HG03095 (cell line): ENCODE results near the gene HACL1.

Source experiments
- ATAC-seq: cut with Tn5 transposase; IDR thresholded peaks from one replicate; pipeline ENCODE4 v1.9.1; 2021; ENCODE audit warnings: moderate library complexity; ENCODE audit not compliant: unreplicated experiment

Gene HACL1

GRCh38 chr3:15528854-15529537 lies 72.4 kb downstream of the HACL1 start:
- ATAC-seq, result no peak

GRCh38 chr3:15527031-15527459 lies 74.3 kb downstream of the HACL1 start:
- no peak for ATAC-seq

DNA sequence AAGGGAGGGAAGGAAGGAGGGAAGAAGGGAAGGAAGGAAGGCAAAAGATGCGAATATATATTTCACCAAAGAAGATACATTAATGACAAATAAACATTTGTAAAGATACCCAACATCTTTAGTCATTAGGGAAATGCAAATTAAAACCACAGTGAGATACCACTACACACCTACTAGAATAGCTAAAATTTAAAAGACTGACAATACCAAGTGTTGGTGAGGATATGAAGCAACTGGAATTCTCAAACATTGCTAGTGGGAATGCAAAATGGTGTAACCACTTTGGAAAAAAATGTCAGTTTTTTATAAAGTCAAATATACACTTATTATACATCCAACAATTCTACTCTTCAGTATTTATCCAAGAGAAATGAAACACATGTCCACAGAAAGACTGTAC lies 75.6 kb downstream of the HACL1 start:
- ATAC-seq, result no peak

DNA sequence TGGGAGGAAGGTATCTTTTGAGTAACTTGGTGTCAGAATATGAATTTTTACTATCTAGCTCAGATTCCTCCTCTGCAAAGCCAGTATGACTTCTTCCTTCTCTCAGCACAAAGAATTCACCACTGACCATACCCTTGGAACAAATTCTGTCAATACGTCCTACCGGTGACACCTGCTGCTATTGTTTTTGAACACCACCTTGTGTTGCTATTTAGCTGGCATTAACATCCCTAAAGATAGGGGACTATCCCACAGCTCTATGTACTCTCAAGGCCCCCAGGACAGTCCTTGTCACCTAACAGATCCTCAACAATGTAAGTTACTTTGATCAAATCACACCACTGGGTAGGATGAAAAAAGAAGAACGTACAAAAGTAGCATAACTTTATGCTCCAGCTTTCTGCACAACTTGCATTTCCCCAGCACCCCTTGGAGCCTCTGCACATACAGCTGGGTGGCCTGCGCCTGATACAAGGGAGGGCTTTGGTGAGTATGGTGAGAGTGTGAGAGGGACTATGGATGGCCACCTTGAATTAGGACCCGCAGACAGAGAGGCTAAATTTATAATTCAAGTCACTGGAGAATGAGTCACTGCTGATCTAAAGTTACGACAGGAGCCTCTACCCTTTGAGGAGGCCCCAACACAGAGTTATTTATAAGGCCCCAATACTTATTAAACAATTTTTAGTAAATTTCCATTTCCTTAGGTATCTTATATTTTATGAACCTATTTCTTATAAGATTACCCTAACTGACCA lies 77.5 kb downstream of the HACL1 start:
- ATAC-seq, result no peak

DNA sequence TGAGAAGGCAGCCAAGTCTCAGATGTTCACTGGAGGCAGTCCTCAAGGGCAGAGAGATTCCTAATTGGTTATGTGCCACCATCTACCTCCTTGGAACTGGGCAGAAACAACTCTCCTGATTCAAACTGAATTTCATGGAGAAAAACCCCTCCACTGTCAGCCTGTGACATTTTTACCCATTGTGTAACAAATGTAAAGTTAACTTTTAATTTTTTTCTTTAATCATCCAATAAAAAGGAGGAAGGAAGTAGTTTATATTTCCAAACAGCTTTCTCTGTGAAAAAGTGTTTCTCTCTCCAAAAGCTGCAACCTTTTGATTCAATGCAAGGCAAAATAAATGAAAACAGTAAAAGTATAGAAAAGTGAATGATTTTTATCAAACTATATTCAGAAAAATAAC lies 79.4 kb downstream of the HACL1 start:
- ATAC-seq, result no peak

DNA sequence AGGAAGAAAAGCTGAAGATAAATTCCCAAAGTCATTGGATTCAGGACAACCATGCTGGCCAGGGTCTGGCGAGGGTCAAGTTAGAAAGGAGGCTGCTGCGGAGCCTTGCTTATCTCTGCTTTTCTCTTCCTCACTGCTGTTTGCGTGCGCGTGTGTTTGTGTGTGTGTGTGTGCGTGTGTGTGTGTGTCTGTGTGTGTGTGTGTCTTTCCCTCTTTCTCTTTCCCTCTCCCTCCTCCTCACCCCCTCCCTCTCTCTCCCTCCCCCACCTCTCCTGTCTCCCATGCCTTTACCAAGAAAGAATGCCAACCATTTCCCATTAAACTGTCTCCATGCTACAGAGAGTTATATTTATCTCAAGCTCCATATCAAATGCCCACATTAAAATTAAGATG lies 79.8 kb downstream of the HACL1 start, which contains the start of gene COLQ:
COLQ (minus strand) TSS at position 134 of the 393 bp plus-strand sequence; CDS start at position 53, 81 bp downstream.
- no peak for ATAC-seq

- ATAC-seq, result no peak
Measured at GRCh38 chr3:15520804-15521572, 80.4 kb downstream of the HACL1 start.

GRCh38 chr3:15520185-15520584 lies 81.2 kb downstream of the HACL1 start:
- ATAC-seq, result no peak

DNA sequence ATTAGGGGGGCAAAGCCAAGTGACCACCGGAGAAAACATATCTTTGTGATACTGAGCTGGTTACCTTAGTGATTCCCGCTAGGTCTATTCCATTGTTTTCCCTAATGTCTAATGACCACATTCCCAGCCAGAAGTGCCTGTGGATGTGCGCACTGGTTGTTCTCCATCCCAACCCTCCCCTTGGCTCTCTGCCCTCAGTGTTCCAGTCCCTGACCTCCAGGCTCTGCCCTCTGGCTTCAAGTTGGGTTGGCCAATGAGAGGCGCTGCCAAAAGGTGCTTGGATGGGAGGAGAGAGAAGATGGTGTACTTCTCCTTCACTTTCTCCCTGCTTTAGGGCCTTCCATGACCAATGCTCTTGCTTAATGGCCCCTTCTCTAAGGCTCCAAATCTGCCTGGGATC lies 82.3 kb downstream of the HACL1 start:
- no peak for ATAC-seq

- ATAC-seq, result no peak
Measured at GRCh38 chr3:15514663-15515340, 86.6 kb downstream of the HACL1 start.

GRCh38 chr3:15513810-15514662 lies 87.3 kb downstream of the HACL1 start:
- no peak for ATAC-seq

DNA sequence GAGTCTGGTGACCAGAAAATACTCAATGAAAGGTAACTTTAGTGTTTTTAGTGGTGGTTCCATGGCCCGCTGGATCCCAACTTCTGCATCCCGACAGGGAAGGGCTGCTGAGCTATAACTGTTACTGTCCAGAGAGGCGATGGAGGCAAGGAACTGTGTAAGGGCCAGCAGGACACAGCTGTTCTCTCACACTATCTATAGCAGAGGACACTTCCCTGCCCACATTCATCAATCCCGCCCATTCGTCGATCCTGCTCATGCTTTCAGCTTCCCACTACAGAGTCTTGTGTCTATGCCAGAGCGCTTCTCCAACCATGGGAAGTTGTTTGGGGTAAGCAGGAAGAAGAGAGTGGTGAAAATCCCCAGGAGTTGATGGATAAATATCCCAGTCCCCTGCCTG lies 88.3 kb downstream of the HACL1 start:
- ATAC-seq, result no peak

GRCh38 chr3:15512166-15512565 lies 89.2 kb downstream of the HACL1 start:
- no peak for ATAC-seq

DNA sequence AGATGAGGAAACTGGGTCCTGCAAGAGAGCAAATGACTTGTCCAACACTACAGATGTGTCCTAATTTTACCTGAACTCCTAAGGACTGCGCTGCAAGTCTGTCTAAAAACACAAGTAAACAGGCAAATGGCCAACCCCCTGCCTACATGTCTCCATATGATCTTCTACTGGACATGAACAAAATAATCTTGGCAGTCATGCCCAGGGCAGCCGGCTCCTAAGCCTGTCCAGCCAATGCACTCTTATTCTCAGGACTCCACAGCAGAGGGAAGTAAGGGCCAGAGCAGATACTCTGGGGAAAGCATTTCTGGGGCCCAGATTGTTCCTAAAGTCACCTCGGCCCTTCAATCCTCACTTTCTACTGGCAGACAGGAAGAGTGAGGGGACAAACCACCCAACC lies 90.2 kb downstream of the HACL1 start:
- ATAC-seq, result no peak
